ENCODE measurements around the gene ZFR2.

DNA sequence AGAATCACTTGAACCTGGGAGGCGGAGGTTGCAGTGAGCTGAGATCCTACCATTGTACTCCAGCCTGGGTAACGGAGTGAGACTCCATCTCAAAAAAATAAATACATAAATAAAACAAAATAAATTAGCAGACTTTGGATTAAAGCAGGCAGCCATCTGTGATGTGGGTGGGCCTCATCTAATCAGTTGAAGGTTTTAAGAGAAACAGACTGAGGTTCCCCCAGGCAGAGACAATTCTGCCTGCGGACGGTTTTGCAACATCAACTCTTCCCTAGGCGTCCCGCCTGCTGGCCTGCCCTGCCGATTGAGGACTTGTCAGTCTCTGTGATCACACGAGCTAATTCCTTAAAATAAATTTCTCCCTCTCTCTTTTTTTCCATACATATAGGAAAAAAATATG is 35.4 kb upstream of the ZFR2 start:
- TF ChIP-seq SPI1 (IDR thresholded peaks at IDR 0.05; ENCODE audit: low read depth, low read length), result no peak
- TF ChIP-seq POLR2A (IDR thresholded peaks at IDR 0.05; ENCODE audit: low read depth, low read length), result no peak
- TF ChIP-seq POLR2AphosphoS5 (IDR thresholded peaks at IDR 0.05; ENCODE audit: low read depth, low read length), result no peak
- no peak for TF ChIP-seq TAF1 (IDR thresholded peaks at IDR 0.05; ENCODE audit: low read depth, low read length)
